SJSA1 (cell line): ENCODE data around the gene SLC25A25. TPM values are rescaled to one million over a fixed set of nuclear protein-coding genes. Genes with fewer than 3 reads are reported as not detected.
"Not testable (repeated sequence)": the region's sequence is repeated elsewhere in the genome, so short reads cannot be mapped to it uniquely, and the experiment has no call there.

Source experiments
- DNase-seq, 2 experiments: peaks; one replicate each; pipeline ENCODE4 v3.0.0-alpha.2; 2015 to 2020; ENCODE audit warnings: low spot score in 2 of 2, low read depth in 1 of 2
- H3K27ac ChIP-seq: fragments of 250-450 bp; sonication (Bioruptor Pico); 2 replicates; pipeline ENCODE4 v1.5.1; 2020; ENCODE audit warnings: mild to moderate bottlenecking, moderate library complexity
- H3K27me3 ChIP-seq: fragments of 250-450 bp; sonication (Bioruptor Pico); replicated peaks from 2 replicates; pipeline ENCODE4 v1.5.1; 2020; ENCODE audit warnings: mild to moderate bottlenecking, moderate library complexity
- H3K36me3 ChIP-seq: fragments of 250-450 bp; sonication (Bioruptor Pico); 2 replicates; pipeline ENCODE4 v1.5.1; 2020; ENCODE audit warnings: mild to moderate bottlenecking
- H3K4me1 ChIP-seq: fragments of 250-450 bp; sonication (Bioruptor Pico); replicated peaks from 2 replicates; pipeline ENCODE4 v1.6.1; 2021; ENCODE audit warnings: mild to moderate bottlenecking
- H3K4me3 ChIP-seq: fragments of 250-450 bp; sonication (Bioruptor Pico); 2 replicates; pipeline ENCODE4 v1.5.1; 2020; ENCODE audit warnings: mild to moderate bottlenecking
- H3K9me3 ChIP-seq: fragments of 250-450 bp; sonication (Bioruptor Pico); replicated peaks from 2 replicates; pipeline ENCODE4 v1.5.1; 2020; ENCODE audit warnings: mild to moderate bottlenecking
- total RNA-seq: library from RNA; depleted of rRNA; stranded (reverse); fragments of >200 nt; shearing (Covaris generic); gene quantifications from 2 replicates; pipeline ENCODE4 v1.2.3, GENCODE V29; 2014

Gene SLC25A25
- total RNA-seq, 1 experiment from 2014 or later, result 30.8 TPM

DNA sequence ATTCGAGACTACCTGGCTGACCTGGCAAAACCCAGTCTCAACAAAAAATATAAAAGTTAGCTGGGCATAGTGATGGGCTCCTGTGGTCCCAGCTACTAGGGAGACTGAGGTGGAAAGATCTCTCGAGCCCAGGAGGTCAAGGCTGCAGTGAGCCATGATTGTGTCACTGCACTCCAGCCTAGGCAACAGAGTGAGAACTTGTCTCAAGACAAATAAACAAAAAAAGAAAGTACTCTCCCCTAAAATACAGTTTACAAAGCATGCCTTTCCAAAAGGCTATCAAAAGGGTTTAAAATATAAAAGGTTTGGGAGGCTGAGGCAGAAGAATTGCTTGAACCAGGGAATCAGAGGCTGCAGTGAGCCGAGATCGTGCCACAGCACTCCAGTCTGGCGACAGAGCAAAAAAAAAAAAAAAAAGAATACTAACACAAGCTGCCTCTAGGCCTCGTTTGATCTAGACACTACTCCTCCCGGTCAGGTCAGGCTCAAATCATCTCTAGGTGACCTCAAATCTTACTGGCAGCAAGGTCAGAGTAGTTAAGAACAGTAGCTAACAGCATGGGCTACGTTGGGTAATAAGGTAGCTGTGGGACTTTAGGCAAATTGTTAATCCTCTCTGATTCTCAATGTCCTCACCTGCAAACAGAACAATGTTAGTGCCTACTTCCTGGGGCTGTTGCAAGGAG lies 10.2 kb upstream of the SLC25A25 start:
- no peak for DNase-seq
- no peaks in the 10 kb centered on the region for H3K27me3 ChIP-seq
- H3K4me1 ChIP-seq, result peaks cover 8% of the 10 kb centered on the region
- no peak overlapping the region for H3K4me3 ChIP-seq
- H3K27ac ChIP-seq, result no peak overlapping the region
- no peaks in the 10 kb centered on the region for H3K9me3 ChIP-seq
- peaks cover under 1% of the 10 kb centered on the region for H3K36me3 ChIP-seq

DNA sequence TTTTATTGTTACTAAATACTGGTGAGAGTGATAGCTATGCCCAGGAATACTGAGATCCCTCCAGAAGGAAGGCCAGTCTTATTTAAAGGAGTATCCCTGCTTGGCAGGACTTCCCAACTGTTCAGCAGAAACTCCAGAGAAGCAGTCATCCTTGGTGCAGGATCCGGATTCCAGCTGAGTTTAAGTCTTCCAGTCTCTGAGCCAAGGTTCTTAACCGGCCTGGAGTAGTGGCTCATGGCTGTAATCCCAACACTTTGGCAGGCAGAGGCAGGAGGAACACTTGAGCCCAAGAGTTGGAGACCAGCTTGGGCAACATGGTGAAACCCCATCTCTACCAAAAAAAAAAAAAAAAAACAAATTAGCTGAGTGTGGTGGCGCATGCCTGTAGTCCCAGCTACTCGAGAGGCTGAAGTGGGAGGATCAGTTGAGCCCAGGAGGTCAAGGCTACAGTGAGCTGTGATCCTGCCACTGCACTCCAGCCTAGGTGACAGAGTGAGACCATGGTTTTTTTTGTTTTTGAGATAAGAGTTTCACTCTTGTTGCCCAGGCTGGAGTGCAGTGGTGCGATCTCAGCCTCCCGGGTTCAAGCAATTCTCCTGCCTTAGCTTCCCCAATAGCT lies 8.6 kb upstream of the SLC25A25 start:
- no peaks in the 10 kb centered on the region for H3K9me3 ChIP-seq
- no peak for DNase-seq
- no peak overlapping the region for H3K4me3 ChIP-seq

GRCh38 chr9:128061275-128061960 lies 6.6 kb upstream of the SLC25A25 start:
- Histone ChIP-seq H3K27ac (no peak overlapping the region), H3K27me3 (no peaks in the 10 kb centered on the region), H3K9me3 (no peaks in the 10 kb centered on the region), H3K4me3 (no peak overlapping the region), H3K4me1 (peaks cover 14% of the 10 kb centered on the region), H3K36me3 (peaks cover 7% of the 10 kb centered on the region)
- no peak for DNase-seq

More for the DNA sequence above, 8.6 kb upstream of the SLC25A25 start:
- H3K27ac ChIP-seq, result no peak overlapping the region
- peaks cover 8% of the 10 kb centered on the region for H3K4me1 ChIP-seq
- peaks cover 7% of the 10 kb centered on the region for H3K36me3 ChIP-seq
- H3K27me3 ChIP-seq, result no peaks in the 10 kb centered on the region

DNA sequence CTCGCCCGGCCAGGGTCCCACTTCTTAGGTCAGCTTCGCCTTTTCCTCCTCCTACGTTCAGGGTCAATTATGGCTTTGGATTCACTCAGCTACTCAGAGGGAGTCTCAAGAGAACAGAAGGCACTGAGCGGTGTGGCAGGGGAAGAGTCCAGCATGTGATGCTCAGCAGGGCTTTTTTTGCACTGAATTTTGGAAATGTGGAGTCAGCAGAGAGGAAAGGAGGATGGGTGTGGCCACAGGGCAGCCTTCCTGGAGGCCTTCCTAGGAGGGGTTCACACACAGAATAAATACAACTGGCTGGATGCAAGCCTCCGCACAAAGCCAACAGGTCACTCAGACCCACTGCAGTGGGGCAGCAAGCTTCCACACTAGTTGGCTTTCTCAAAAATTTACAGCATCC lies 5.8 kb upstream of the SLC25A25 start:
- H3K4me3 ChIP-seq, result no peak overlapping the region
- H3K27me3 ChIP-seq, result no peaks in the 10 kb centered on the region

DNA sequence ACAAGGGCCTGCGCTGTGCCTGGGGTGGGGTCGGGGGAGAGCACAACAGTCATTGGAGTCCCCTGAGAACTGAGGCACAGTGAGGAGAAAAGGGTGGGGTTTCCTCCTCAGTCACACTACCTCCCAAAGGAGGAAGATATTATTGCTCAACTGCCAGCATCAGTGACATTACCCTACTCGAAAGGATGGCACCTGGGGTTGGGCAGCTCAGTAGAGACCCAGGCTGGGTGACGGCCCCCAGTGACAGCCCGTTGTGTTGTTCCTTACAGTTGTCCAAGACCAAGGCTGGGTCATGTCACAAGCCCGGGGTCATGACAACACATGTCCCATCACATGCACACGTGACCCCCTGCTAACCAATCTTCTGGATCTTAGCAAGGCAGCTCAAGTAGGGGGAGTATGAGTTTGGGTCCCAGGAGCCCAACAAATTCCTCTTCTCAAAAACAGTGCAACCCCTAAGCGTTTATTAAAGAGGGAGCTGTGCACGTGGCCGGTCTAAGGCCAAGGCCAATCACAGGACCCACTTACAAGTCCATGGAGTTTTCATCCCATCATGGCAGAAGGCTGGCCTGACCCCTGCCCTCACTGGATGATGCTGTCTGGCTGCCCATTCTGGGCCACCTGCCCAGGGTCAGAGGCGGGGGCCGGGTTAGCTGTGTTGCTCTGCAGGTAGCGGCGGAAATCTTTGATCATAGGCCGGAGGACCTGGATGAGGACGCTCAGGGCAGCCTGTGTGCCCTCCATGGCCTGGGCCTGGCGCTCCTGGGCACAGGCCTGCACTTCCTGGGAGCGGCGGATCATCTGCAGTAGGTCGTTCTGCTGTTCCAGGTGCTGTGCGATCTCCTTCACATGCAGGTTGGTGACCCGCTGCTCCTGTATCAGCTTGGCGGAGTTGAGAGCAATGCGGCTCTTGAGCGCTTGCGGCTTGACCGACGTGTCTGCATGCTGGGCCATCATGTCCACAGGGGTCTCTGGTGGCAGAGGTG lies 4.9 kb upstream of the SLC25A25 start:
- Histone ChIP-seq H3K4me3 (no peak overlapping the region), H3K4me1 (peaks cover 13% of the 10 kb centered on the region), H3K36me3 (peaks cover 7% of the 10 kb centered on the region), H3K27ac (no peak overlapping the region), H3K9me3 (no peaks in the 10 kb centered on the region), H3K27me3 (no peaks in the 10 kb centered on the region)
- no peak for DNase-seq

More for the DNA sequence above, 5.8 kb upstream of the SLC25A25 start:
- DNase-seq, result no peak
- H3K36me3 ChIP-seq, result peaks cover 7% of the 10 kb centered on the region
- H3K27ac ChIP-seq, result no peak overlapping the region
- H3K9me3 ChIP-seq, result no peaks in the 10 kb centered on the region
- H3K4me1 ChIP-seq, result peaks cover 19% of the 10 kb centered on the region

GRCh38 chr9:128065907-128066712 lies 1.9 kb upstream of the SLC25A25 start:
- Histone ChIP-seq H3K27ac (0 out of 2 replicates have a peak overlapping the region, but pooled peaks have one; percentile 62), H3K27me3 (no peaks in the 10 kb centered on the region), H3K4me1 (peaks cover 25% of the 10 kb centered on the region), H3K36me3 (peaks cover 16% of the 10 kb centered on the region), H3K4me3 (peak overlapping the region; percentile 92), H3K9me3 (no peaks in the 10 kb centered on the region)
- no peak for DNase-seq

DNA sequence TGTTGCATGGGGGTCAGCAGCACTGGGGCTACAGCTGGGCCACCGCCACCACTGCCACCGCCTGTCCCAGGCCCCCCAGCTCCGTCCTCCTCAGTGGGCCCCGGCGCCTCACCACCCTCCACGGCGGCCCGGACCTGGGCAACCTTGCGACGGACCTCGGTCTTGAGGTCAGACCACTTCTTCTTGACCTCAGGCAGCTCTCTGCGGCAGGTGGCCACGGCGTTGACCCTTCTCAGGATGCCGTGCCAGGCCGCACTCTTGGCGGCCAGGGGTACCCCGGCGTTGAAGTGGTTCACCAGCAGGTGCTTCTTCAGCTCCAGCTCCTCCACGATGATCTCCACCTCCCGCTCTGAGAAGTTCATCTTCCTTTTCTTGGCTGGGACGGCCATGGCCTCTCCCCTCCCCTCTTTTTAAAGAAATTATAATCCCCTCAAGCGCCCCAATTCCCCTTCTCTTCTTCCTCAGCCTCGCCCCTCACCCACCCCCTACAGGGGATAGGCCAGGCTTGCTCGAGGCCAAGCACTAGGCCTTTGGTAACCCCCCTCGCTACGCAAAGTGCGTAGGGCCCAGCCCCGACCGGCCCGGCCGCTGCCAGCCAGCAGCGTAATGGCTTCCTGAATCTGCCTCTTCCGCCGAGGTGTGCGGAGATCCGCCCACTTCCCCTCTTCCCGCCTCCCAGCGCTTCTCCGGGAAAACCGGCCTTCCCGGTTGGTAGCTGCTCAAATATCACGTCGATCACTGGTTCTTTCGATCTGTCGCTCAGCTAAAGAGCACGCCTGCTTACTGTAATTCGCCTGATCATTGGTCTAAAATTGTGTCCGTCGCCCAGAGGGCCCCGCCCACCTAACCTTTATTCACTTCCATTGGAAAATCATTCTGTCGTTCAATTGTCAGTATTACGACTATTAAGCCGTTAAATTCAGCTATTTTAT lies 1.1 kb upstream of the SLC25A25 start, which contains the start of gene NAIF1:
NAIF1 (minus strand) TSS at position 608 of the 932 bp plus-strand sequence; CDS start at position 389, 219 bp downstream.
- H3K4me3 ChIP-seq, result peak within 1 kb of the TSS; percentile 92

GRCh38 chr9:128068386-128069205 lies 564 bp downstream of the SLC25A25 start:
- H3K4me1 ChIP-seq, result peaks cover 44% of the 10 kb centered on the region
- peak in 1 of 2 experiments; percentile 37 for DNase-seq

More for the DNA sequence above, 1.1 kb upstream of the SLC25A25 start, which contains the start of gene NAIF1:
- Histone ChIP-seq H3K27ac (peak within 1 kb of the TSS; percentile 98), H3K27me3 (no peaks in the 10 kb centered on the region), H3K4me1 (peaks cover 30% of the 10 kb centered on the region), H3K36me3 (peaks cover 16% of the 10 kb centered on the region), H3K9me3 (no peaks in the 10 kb centered on the region)
- peak; percentile 97 to 98 for DNase-seq

GRCh38 chr9:128070874-128071273 lies 2.8 kb downstream of the SLC25A25 start:
- H3K4me3 ChIP-seq, result no peak overlapping the region
- H3K27ac ChIP-seq, result no peak overlapping the region
- no peak for DNase-seq

More at GRCh38 chr9:128068386-128069205, 564 bp downstream of the SLC25A25 start:
- peak overlapping the region; percentile 92 for H3K4me3 ChIP-seq
- no peaks in the 10 kb centered on the region for H3K9me3 ChIP-seq
- no peaks in the 10 kb centered on the region for H3K27me3 ChIP-seq
- peak overlapping the region; percentile 65 for H3K27ac ChIP-seq
- H3K36me3 ChIP-seq, result peaks cover 10% of the 10 kb centered on the region

DNA sequence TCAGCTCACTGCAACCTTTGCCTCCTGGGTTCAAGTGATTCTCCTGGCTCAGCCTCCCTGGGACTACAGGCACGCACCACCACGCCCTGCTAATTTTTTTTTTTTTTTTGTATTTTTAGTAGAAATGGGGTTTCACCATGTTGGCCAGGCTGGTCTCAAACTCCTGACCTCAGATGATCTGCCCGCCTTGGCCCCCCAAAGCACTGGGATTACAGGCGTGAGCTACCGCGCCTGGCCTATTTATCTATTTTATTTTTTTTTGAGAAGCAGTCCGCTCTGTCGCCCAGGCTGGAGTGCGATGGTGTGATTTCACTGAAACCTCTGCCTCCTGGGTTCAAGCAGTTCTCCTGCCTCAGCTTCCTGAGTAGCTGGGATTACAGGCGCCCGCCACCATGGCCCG lies 3.4 kb downstream of the SLC25A25 start:
- H3K4me1 ChIP-seq, result peaks cover 37% of the 10 kb centered on the region
- not testable (repeated sequence) for DNase-seq, H3K27ac ChIP-seq

More at GRCh38 chr9:128070874-128071273, 2.8 kb downstream of the SLC25A25 start:
- no peaks in the 10 kb centered on the region for H3K27me3 ChIP-seq
- peaks cover 11% of the 10 kb centered on the region for H3K36me3 ChIP-seq
- peaks cover 43% of the 10 kb centered on the region for H3K4me1 ChIP-seq
- no peaks in the 10 kb centered on the region for H3K9me3 ChIP-seq

More for the DNA sequence above, 3.4 kb downstream of the SLC25A25 start:
- H3K27me3 ChIP-seq, H3K9me3 ChIP-seq, H3K4me3 ChIP-seq: not testable (repeated sequence)
- H3K36me3 ChIP-seq, result peaks cover 11% of the 10 kb centered on the region
